IMR-90 (cell line): ENCODE results near the gene GRID1. TPM values are rescaled to one million over a fixed set of nuclear protein-coding genes. Genes with fewer than 3 reads are reported as not detected.

Experiments used
- ATAC-seq: fragments of 200-7000 bp; cut with Tn5 transposase; 2 replicates; pipeline ENCODE4 v1.9.1; 2020; ENCODE audit warnings: low read depth, mild to moderate bottlenecking, moderate library complexity
- BruUV-seq: library from RNA; stranded (reverse); fragments of 400-500 nt; replicated peaks from 2 replicates; lab custom pipeline; 2021; lab: Mats Ljungman, UMichigan
- CTCF ChIA-PET: fragments of 300-600 bp; formaldehyde crosslinking; extraction: SDS; loops from one replicate; lab custom pipeline; 2021; ENCODE audit warnings: antibody characterized with exemption; lab: Yijun Ruan, JAX
- POLR2A ChIA-PET: fragments of 300-600 bp; sonication (Branson Sonifier 250); formaldehyde crosslinking; loops from one replicate; lab custom pipeline; 2022; ENCODE audit warnings: antibody characterized with exemption; ENCODE audit not compliant: unreplicated experiment; lab: Charles Lee
- DNase-seq: peaks from one replicate; pipeline ENCODE4 v3.0.0; 2013
- H2AFZ ChIP-seq: replicated peaks from 2 replicates; pipeline ENCODE3; 2013; ENCODE audit warnings: low read length, mild to moderate bottlenecking; ENCODE audit not compliant: poor library complexity
- H2AK5ac ChIP-seq: 2 replicates; pipeline ENCODE4 v1.6.1; 2013; ENCODE audit warnings: low read depth, low read length, inconsistent platforms
- H2AK9ac ChIP-seq: replicated peaks from 2 replicates; pipeline ENCODE3; 2013; ENCODE audit warnings: mild to moderate bottlenecking, low read depth, low read length, moderate library complexity; ENCODE audit not compliant: poor library complexity
- H2BK120ac ChIP-seq: 2 replicates; pipeline ENCODE4 v1.6.1; 2013; ENCODE audit warnings: low read depth, low read length, inconsistent platforms
- H2BK15ac ChIP-seq: 3 replicates; pipeline ENCODE4 v1.6.1; 2013; ENCODE audit warnings: low read depth, low read length, inconsistent platforms
- H2BK20ac ChIP-seq: 2 replicates; pipeline ENCODE4 v1.6.1; 2013; ENCODE audit warnings: low read depth, mild to moderate bottlenecking, inconsistent platforms, low read length, moderate library complexity
- H2BK5ac ChIP-seq: 2 replicates; pipeline ENCODE4 v1.6.1; 2013; ENCODE audit warnings: mild to moderate bottlenecking, low read depth, low read length, inconsistent platforms; ENCODE audit not compliant: poor library complexity, severe bottlenecking
- H3K14ac ChIP-seq: replicated peaks from 2 replicates; pipeline ENCODE4 v1.6.1; 2013; ENCODE audit warnings: low read depth, low read length, inconsistent platforms
- H3K18ac ChIP-seq: 2 replicates; pipeline ENCODE4 v1.6.1; 2013; ENCODE audit warnings: low read depth, low read length, control low read depth
- H3K23ac ChIP-seq: 2 replicates; pipeline ENCODE4 v1.6.1; 2013; ENCODE audit warnings: low read depth, low read length, inconsistent platforms
- H3K27ac ChIP-seq: 2 replicates; pipeline ENCODE4 v1.5.1; 2013; ENCODE audit warnings: mild to moderate bottlenecking, control low read depth, low read length; ENCODE audit not compliant: insufficient read depth
- H3K27me3 ChIP-seq: 2 replicates; pipeline ENCODE4 v1.6.1; 2013; ENCODE audit warnings: low read length; ENCODE audit not compliant: control insufficient read depth, insufficient read depth
- H3K36me3 ChIP-seq: 2 replicates; pipeline ENCODE4 v1.6.1; 2013; ENCODE audit warnings: low read length, mixed read lengths; ENCODE audit not compliant: control insufficient read depth, insufficient read depth
- H3K4ac ChIP-seq: 2 replicates; pipeline ENCODE4 v1.6.1; 2013; ENCODE audit warnings: low read depth, low read length, inconsistent platforms
- H3K4me1 ChIP-seq: 2 replicates; pipeline ENCODE4 v1.6.1; 2013; ENCODE audit warnings: low read length, mixed read lengths; ENCODE audit not compliant: control insufficient read depth, insufficient read depth
- H3K4me2 ChIP-seq: 2 replicates; pipeline ENCODE4 v1.6.1; 2013; ENCODE audit warnings: low read depth, mild to moderate bottlenecking, control low read depth, low read length, moderate library complexity
- H3K4me3 ChIP-seq: 2 replicates; pipeline ENCODE4 v1.5.1; 2013; ENCODE audit warnings: low read depth, mild to moderate bottlenecking, control low read depth, low read length, moderate library complexity; ENCODE audit not compliant: insufficient read depth
- H3K56ac ChIP-seq: 2 replicates; pipeline ENCODE4 v1.6.1; 2013; ENCODE audit warnings: low read length, inconsistent platforms; ENCODE audit not compliant: insufficient read depth; ENCODE audit errors: extremely low read depth
- H3K79me1 ChIP-seq, 2 experiments: 2 replicates each; pipeline ENCODE4 v1.6.1; 2013; ENCODE audit warnings: low read length in 2 of 2, inconsistent platforms in 1 of 2, low read depth in 1 of 2
- H3K9ac ChIP-seq: 2 replicates; pipeline ENCODE4 v1.6.1; 2013; ENCODE audit warnings: low read depth, low read length, control low read depth
- H3K9me1 ChIP-seq: 2 replicates; pipeline ENCODE4 v1.6.1; 2013; ENCODE audit warnings: low read length, inconsistent platforms; ENCODE audit not compliant: insufficient read depth
- H3K9me3 ChIP-seq: 2 replicates; pipeline ENCODE4 v1.6.1; 2013; ENCODE audit warnings: low read length; ENCODE audit not compliant: control insufficient read depth, insufficient read depth
- H4K20me1 ChIP-seq: 2 replicates; pipeline ENCODE4 v1.6.1; 2013; ENCODE audit warnings: low read length, inconsistent platforms; ENCODE audit not compliant: insufficient read depth
- H4K5ac ChIP-seq: 2 replicates; pipeline ENCODE4 v1.6.1; 2013; ENCODE audit warnings: mild to moderate bottlenecking, low read depth, low read length, control low read depth
- H4K8ac ChIP-seq, 2 experiments: 2 replicates each; pipeline ENCODE4 v1.6.1; 2013; ENCODE audit warnings: low read depth in 2 of 2, low read length in 2 of 2, control low read depth in 1 of 2, inconsistent platforms in 1 of 2
- H4K91ac ChIP-seq: 2 replicates; pipeline ENCODE4 v1.6.1; 2013; ENCODE audit warnings: low read depth, low read length, inconsistent platforms; ENCODE audit not compliant: insufficient read depth
- FOS ChIP-seq: fragments of 150-350 bp; IDR thresholded peaks from 2 replicates; pipeline ENCODE4 v1.6.1; 2016; ENCODE audit warnings: low read depth, low read length
- MAFK ChIP-seq: IDR thresholded peaks from 2 replicates; pipeline ENCODE4 v1.6.1; 2012; ENCODE audit warnings: low read depth, low read length, improper control_type of control experiment
- MAZ ChIP-seq: IDR thresholded peaks from 2 replicates; pipeline ENCODE4 v1.6.1; 2012; ENCODE audit warnings: low read depth, mild to moderate bottlenecking, low read length, improper control_type of control experiment, moderate library complexity, borderline replicate concordance
- MXI1 ChIP-seq: IDR thresholded peaks from 2 replicates; pipeline ENCODE4 v1.6.1; 2012; ENCODE audit warnings: low read depth, mild to moderate bottlenecking, low read length, moderate library complexity, borderline replicate concordance
- RAD21 ChIP-seq: IDR thresholded peaks from 2 replicates; pipeline ENCODE4 v1.6.1; 2012; ENCODE audit warnings: low read length, improper control_type of control experiment
- SMC3 ChIP-seq: fragments of 150-350 bp; IDR thresholded peaks from 2 replicates; pipeline ENCODE4 v1.6.1; 2016; ENCODE audit warnings: low read depth, mild to moderate bottlenecking, antibody characterized with exemption, low read length, moderate library complexity
- WGBS, 2 experiments: methylation state at CpG; one replicate each; pipeline versions ENCODE4 v1.1.5 to v1.1.7; 2013; ENCODE audit warnings: missing lambda C conversion rate in 2 of 2; ENCODE audit not compliant: insufficient read length in 1 of 2; ENCODE audit errors: extremely low coverage in 2 of 2; 5-methylcytosine and 5-hydroxymethylcytosine counted together
- dilution Hi-C: fragments of 300-500 bp; cut with HindIII; formaldehyde crosslinking; loops from one replicate; pipeline ENCODE4 v1.14.3; 2018; ENCODE audit warnings: low sequenced_read_pairs; ENCODE audit not compliant: unreplicated experiment
- in situ Hi-C: fragments of 300-500 bp; cut with MboI; formaldehyde crosslinking; loops from 3 replicates; pipeline ENCODE4 v1.14.3; 2019; ENCODE audit warnings: low sequenced_read_pairs, inconsistent platforms, mixed read lengths
- intact Hi-C: fragments of 100-400 bp; cut with micrococcal nuclease; formaldehyde crosslinking; loops from 2 replicates; pipeline ENCODE4 v1.10.0; 2022
- polyA plus RNA-seq, 3 experiments: library from polyadenylated mRNA; depleted of rRNA; stranded (reverse); fragments of >200 nt; gene quantifications; 2 replicates each; pipeline ENCODE4 v1.2.3, GENCODE V29; 2012; ENCODE audit warnings: low replicate concordance in 1 of 3
- total RNA-seq: library from RNA; depleted of rRNA; stranded (reverse); fragments of >200 nt; gene quantifications from 2 replicates; pipeline ENCODE4 v1.2.3, GENCODE V29; 2012
- TF ChIP-seq, protein P1 (sequence below): conservative IDR thresholded peaks from 2 replicates; pipeline ENCODE4 v1.5.1; 2012; ENCODE audit warnings: mild to moderate bottlenecking, low read depth, low read length, improper control_type of control experiment

The GRID1 gene
- total and polyA plus RNA-seq, 2 of the 4 experiments (the other 2 are of a cell fraction), result not detected

GRCh38 chr10:86128360-86128759 lies 238.2 kb downstream of the GRID1 start:
- POLR2A ChIA-PET, result no interaction called here
- Histone ChIP-seq H3K4me3 (no peak overlapping the region), H3K9ac (no peak overlapping the region), H2BK15ac (no peak overlapping the region), H3K36me3 (no peaks in the 10 kb centered on the region), H2AFZ (no peak overlapping the region), H4K8ac (no peak overlapping the region), H2BK120ac (no peak overlapping the region), H3K23ac (no peak overlapping the region), H4K20me1 (no peaks in the 10 kb centered on the region), H3K18ac (no peak overlapping the region), H2BK20ac (no peak overlapping the region), H4K91ac (no peak overlapping the region), H3K9me3 (peaks cover 6% of the 10 kb centered on the region; the same call in 1 of the 2 replicates), H3K27me3 (no peaks in the 10 kb centered on the region), H3K14ac (no peak overlapping the region), H3K4me1 (no peaks in the 10 kb centered on the region), H3K79me1 (no peaks in the 10 kb centered on the region), H2BK5ac (no peak overlapping the region), H3K4ac (no peak overlapping the region), H2AK5ac (no peak overlapping the region), H4K5ac (no peak overlapping the region), H3K27ac (no peak overlapping the region), H3K4me2 (no peak overlapping the region), H2AK9ac (no peak overlapping the region), H3K9me1 (no peaks in the 10 kb centered on the region), H3K56ac (no peak overlapping the region)
- CTCF ChIA-PET, result interaction anchor here (1.5 kb wide), 1 partner anchor 10 kb away, joined by 4 read pairs; no protein-coding TSS in a partner anchor
- dilution Hi-C loops (no loop called here), intact Hi-C loops (no loop called here), in situ Hi-C loops (no loop called here)
- ATAC-seq, result no peak
- BruUV-seq, result no TSS peak
- TF ChIP-seq MAFK (no peak), RAD21 (no peak), MAZ (no peak), FOS (no peak), SMC3 (no peak), MXI1 (no peak)
- TF ChIP-seq, protein P1, sequence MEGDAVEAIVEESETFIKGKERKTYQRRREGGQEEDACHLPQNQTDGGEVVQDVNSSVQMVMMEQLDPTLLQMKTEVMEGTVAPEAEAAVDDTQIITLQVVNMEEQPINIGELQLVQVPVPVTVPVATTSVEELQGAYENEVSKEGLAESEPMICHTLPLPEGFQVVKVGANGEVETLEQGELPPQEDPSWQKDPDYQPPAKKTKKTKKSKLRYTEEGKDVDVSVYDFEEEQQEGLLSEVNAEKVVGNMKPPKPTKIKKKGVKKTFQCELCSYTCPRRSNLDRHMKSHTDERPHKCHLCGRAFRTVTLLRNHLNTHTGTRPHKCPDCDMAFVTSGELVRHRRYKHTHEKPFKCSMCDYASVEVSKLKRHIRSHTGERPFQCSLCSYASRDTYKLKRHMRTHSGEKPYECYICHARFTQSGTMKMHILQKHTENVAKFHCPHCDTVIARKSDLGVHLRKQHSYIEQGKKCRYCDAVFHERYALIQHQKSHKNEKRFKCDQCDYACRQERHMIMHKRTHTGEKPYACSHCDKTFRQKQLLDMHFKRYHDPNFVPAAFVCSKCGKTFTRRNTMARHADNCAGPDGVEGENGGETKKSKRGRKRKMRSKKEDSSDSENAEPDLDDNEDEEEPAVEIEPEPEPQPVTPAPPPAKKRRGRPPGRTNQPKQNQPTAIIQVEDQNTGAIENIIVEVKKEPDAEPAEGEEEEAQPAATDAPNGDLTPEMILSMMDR, result no peak
- WGBS, 2 experiments, result no CpG with 5 or more reads among the region's 5 CpGs
- no peak for DNase-seq
